Neural progenitor cell (in vitro differentiated cells): ENCODE measurements around the gene CELF4.

Experiments used
- CTCF ChIP-seq: fragments of 200-600 bp; sonication (generic); IDR thresholded peaks from 2 replicates; pipeline ENCODE4 v1.5.1; 2017; ENCODE audit warnings: antibody characterized with exemption, mild to moderate bottlenecking
- EZH2 ChIP-seq: fragments of 200-600 bp; sonication (generic); IDR thresholded peaks from 2 replicates; pipeline ENCODE4 v1.6.1; 2017; ENCODE audit warnings: antibody characterized with exemption, mild to moderate bottlenecking, moderate library complexity
- EZH2phosphoT487 ChIP-seq: fragments of 200-600 bp; sonication (generic); IDR thresholded peaks from 2 replicates; pipeline ENCODE4 v1.6.1; 2017; ENCODE audit warnings: antibody characterized with exemption

GRCh38 chr18:37443325-37444055, 122.1 kb downstream of the CELF4 start:
- TF ChIP-seq CTCF = no peak
- no peak for TF ChIP-seq EZH2phosphoT487
- TF ChIP-seq EZH2 = no peak
